NCI-H748 (cell line): ENCODE data around the gene ZNF3.

Experiments
- DNase-seq: peaks from one replicate; lab custom pipeline; 2025; ENCODE audit not compliant: unreplicated experiment; lab: John Stamatoyannopoulos, UW

Gene ZNF3

GRCh38 chr7:100109521-100110163 lies 28.1 kb upstream of the ZNF3 start:
- DNase-seq, result no peak

DNA sequence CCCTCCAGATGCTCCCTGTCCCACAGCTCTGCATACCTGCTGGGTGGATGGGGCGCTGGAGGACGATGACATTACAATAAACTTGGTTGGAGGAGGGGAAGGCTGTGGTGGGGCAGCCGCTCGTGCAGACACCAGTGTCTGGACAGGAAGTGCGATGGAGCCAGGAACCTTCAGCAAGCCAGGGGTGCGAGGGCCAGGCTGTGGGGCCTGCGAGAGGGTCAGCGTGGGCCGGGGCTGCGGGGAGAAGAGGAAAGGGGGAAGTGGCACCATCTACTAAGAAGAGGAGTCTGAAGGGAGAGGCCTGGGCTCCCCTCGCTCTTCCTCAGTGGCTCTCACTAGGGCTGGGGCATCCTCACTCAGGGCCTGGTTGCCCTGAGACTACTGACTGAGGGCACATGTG lies 26.4 kb upstream of the ZNF3 start:
- DNase-seq, result no peak

GRCh38 chr7:100107125-100107737 lies 25.7 kb upstream of the ZNF3 start:
- no peak for DNase-seq

GRCh38 chr7:100106633-100107032 lies 25.1 kb upstream of the ZNF3 start:
- no peak for DNase-seq

- DNase-seq, result no peak
Measured at GRCh38 chr7:100105534-100105933, 24.0 kb upstream of the ZNF3 start.

DNA sequence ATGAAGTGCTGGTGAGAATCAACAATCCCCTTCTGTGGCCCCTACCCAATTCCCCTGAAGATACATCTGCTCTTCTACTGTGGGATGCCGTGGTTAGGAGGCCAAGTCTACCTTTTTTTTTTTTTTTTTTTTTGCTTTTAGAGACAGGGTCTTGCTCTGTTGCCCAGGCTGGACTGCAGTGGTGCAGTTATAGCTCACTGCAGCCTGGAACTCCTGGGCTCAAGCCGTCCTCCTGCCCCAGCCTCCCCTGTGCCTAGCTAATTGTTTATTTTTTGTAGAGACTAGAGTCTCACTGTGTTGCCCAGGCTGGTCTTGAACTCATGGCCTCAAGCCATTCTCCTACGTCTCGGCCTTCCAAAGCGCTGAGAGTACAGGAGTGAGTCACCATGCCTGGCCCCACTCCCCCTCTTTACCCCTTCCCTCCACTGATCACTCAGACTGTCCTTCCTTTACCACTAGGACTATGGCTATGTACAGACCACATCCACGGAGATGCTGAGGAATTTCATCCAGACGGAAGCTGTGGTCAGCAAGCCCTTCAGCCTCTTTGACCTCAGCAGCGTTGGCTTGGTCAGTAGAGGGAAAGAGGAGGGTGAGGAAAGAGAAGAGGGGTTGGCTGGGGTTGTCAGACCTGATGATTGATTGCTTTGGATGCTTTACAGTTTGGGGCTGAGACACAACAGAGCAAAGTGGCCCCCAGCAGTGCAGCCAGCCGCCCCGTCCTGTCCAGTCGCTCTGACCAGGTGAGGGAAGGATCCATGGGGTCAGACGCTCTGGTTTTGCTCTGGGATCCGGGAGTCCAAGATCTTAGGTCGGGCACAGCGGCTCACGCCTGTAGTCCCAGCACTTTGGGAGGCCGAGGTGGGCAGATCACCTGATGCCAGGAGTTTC lies 21.7 kb upstream of the ZNF3 start:
- DNase-seq, result no peak

DNA sequence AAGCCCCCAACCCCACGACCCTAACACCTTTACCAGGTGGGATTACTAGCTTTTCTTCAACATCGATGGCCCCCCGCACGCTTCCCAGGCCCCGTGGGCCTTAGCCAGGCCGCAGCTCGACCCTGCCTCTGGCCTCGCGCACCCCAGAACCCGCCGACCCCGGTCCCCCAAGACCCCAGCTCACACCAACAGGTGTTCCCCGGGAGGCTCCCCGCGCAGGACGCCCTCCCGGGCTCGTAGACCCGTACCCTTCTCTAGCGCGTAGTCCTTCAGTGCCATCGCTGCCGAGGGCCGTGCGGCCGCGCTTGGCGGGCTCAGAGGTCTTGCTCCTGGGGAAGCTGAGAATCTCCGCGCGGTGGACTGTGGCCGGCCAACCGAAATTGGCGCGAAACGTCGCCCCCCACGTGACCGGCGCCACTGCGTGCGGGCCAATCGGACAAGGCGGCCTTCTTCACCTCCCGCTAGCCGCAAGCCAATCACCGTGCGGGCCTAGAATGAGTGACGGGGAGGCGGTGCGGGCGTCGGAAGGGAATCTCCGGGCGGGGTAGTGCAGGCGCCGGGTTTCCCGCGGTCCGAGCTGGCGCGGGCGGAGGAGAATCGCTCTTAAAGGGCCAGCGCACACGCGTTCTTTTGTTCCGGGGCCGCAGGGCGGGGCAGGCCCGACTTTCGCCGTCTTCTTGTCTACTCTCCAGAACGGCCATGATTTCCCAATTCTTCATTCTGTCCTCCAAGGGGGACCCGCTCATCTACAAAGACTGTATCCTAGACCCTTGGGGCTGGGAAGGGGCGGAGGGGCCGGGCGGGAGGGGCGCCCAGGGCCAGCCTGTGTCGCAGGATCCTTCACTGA lies 19.7 kb upstream of the ZNF3 start, which contains the start of the genes AP4M1 and MCM7:
TSS of gene AP4M1 (plus strand) at position 628 of the 847 bp plus-strand sequence. CDS start at position 700, 72 bp downstream.
TSS of gene MCM7 (minus strand) at position 382 of the 847 bp plus-strand sequence. CDS start at position 279, 103 bp downstream.
- peak; percentile 99 for DNase-seq

- DNase-seq, result peak; percentile 98
Measured at GRCh38 chr7:100100420-100101015, 19.0 kb upstream of the ZNF3 start.

DNA sequence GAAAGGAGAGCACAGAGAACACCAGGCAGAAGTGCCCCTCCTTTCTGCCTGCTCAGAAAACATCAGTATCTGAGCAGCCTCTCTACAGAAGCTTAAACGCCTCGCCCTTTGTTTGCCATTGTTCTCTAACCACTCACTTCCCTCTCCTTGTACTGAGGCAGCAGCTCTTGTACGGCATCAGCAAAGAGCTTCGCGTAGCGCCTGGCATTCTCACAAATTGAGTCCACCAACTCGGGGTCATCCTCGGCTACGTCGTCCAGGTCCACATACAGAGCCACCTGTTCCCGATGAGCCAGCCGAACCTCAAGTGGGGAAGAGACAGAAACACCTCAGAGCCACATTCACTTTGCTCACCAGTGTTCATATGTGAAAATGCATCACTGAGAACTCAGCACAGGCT lies 17.9 kb upstream of the ZNF3 start:
- no peak for DNase-seq

DNA sequence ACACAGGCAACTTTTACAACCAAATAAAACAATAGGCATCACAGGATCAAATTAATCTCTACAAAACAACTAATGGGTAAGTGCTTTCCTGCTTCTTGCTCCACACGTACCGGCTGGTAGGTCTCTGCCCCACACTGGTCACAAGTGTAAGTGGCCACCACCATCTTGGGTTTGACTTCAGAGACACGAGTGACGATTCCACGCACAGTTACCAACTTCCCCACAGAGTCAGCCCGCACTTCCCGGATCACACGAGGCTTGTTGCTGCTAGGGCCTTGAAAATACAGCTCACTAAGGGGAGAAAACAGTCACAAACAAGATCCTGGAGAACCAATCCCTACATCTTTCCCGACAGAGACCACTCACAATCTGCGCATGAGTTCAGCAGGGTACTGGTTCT lies 17.4 kb upstream of the ZNF3 start:
- no peak for DNase-seq

- DNase-seq, result no peak
Measured at GRCh38 chr7:100095704-100096103, 14.2 kb upstream of the ZNF3 start.

DNA sequence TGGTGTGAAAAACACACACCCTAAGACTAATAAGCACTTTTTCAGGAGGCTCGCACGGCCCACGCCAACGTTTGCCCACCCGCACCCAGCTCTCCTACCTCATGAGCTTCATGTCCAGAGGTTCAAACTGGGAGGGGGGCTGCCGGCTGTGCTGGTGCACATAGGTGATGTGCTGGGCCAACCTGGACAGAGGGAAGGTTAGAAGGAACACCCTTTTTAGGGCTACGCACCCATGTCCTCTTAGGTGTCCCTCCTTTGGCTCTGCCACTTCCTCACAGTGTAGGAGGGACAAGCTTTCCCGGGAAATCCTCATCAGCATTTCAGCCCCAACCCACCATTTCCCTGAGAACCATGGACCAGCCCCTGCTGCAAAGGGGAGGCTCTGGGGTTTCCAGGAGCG lies 13.8 kb upstream of the ZNF3 start:
- no peak for DNase-seq

DNA sequence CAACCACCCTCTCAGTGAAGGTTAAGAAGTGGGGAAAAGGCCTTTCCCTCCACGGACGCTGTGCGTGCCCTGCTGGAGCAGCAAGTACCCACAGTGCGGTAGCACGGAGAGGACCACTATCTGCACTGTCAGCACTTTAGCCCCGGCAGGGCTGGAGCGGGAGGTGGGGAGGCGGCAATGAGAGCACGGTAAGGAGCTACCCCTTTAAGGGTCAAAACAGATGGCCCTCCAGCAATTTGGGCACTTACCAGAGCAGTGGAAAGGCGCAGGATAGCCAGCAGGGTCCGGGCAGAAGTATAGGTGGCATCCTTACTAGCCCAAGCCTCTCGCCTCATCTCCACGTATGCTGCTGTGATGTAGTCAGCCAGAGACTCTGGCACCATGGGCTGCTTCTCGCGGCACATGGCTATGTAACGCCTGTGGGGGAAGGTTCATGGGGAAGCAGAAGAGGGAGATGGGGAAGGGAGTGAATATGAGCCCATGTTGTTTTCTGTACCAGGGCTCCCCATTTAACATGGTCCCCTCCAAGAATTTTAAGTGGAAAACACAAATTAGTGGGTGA lies 12.5 kb upstream of the ZNF3 start:
- DNase-seq, result no peak

GRCh38 chr7:100093498-100093897 lies 12.0 kb upstream of the ZNF3 start:
- DNase-seq, result no peak

GRCh38 chr7:100093054-100093453 lies 11.5 kb upstream of the ZNF3 start:
- DNase-seq, result no peak

- DNase-seq, result peak; percentile 48
Measured at GRCh38 chr7:100091411-100092181, 10.1 kb upstream of the ZNF3 start.

- DNase-seq, result peak; percentile 28
Measured at GRCh38 chr7:100090527-100091410, 9.2 kb upstream of the ZNF3 start.

DNA sequence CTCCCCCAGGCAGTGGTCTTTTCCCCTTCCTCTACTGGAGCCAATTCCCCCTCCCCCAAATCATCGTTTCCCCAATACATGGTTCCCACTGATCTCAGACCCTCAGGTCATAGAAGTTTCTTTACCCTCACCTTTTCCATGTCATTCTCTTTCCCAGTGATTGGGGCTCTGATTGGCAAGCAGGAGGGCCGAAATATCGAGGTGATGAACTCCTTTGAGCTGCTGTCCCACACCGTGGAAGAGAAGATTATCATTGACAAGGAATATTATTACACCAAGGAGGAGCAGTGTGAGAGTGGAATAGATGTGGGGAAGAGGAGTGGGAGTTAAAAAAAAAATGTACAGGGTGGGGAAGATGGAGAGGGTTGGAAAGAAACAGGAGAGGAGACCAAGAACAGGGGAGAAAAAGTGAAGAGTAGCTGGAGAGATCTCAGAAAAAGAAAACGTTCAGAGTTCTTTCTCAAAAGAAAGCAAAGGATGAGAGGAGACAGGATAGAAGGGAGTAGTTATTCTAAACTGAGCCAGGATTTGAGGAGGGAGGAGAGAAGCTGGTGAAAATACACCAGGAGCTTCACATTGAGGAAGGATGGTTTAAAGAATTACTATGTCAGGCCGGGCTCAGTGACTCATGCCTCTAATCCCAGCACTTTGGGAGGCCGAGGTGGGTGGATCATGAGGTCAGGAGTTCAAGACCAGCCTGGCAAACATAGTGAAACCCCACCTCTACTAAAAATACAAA lies 8.1 kb upstream of the ZNF3 start:
- DNase-seq, result no peak
